ENCODE results near the gene ANTXRL.
"Not testable (repeated sequence)": the region's sequence is repeated elsewhere in the genome, so short reads cannot be mapped to it uniquely, and the experiment has no call there.

The ANTXRL gene

GRCh38 chr10:46277840-46278239 lies 9.0 kb upstream of the ANTXRL start:
- no peak for DNase-seq

GRCh38 chr10:46282421-46282831 lies 4.4 kb upstream of the ANTXRL start:
- DNase-seq, result not testable (repeated sequence)

- no peak for DNase-seq
Measured at GRCh38 chr10:46282842-46283574, 3.8 kb upstream of the ANTXRL start.

- no peak for DNase-seq
Measured at GRCh38 chr10:46283580-46284285, 3.1 kb upstream of the ANTXRL start.

GRCh38 chr10:46284286-46285229 lies 2.2 kb upstream of the ANTXRL start:
- peak; percentile 19 for DNase-seq

GRCh38 chr10:46285300-46285699 lies 1.5 kb upstream of the ANTXRL start:
- DNase-seq, result peak; percentile 3

GRCh38 chr10:46285966-46286620 lies 704 bp upstream of the ANTXRL start:
- DNase-seq, result no peak

GRCh38 chr10:46287846-46288477 lies 1.2 kb downstream of the ANTXRL start:
- no peak for DNase-seq

- no peak for DNase-seq
Measured at GRCh38 chr10:46288601-46289206, 1.9 kb downstream of the ANTXRL start.

GRCh38 chr10:46289209-46289810 lies 2.5 kb downstream of the ANTXRL start:
- no peak for DNase-seq

GRCh38 chr10:46290101-46290886 lies 3.5 kb downstream of the ANTXRL start:
- no peak for DNase-seq

GRCh38 chr10:46291817-46292572 lies 5.2 kb downstream of the ANTXRL start:
- no peak for DNase-seq

- no peak for DNase-seq
Measured at GRCh38 chr10:46292573-46293023, 5.8 kb downstream of the ANTXRL start.

- DNase-seq, result no peak
Measured at GRCh38 chr10:46293228-46293627, 6.4 kb downstream of the ANTXRL start.

- no peak for DNase-seq
Measured at GRCh38 chr10:46293832-46294640, 7.2 kb downstream of the ANTXRL start.

GRCh38 chr10:46294641-46295220 lies 7.9 kb downstream of the ANTXRL start:
- DNase-seq, result no peak

- not testable (repeated sequence) for DNase-seq
Measured at GRCh38 chr10:46295350-46296010, 8.7 kb downstream of the ANTXRL start.

- DNase-seq, result not testable (repeated sequence)
Measured at GRCh38 chr10:46296086-46296485, 9.3 kb downstream of the ANTXRL start.
